ENCODE data around the gene EFHC1. TPM values are rescaled to one million over a fixed set of nuclear protein-coding genes. Genes with fewer than 3 reads are reported as not detected.

EFHC1 gene
- total RNA-seq, 2 donors from 2014 or later: 3.1 to 3.7 TPM

DNA sequence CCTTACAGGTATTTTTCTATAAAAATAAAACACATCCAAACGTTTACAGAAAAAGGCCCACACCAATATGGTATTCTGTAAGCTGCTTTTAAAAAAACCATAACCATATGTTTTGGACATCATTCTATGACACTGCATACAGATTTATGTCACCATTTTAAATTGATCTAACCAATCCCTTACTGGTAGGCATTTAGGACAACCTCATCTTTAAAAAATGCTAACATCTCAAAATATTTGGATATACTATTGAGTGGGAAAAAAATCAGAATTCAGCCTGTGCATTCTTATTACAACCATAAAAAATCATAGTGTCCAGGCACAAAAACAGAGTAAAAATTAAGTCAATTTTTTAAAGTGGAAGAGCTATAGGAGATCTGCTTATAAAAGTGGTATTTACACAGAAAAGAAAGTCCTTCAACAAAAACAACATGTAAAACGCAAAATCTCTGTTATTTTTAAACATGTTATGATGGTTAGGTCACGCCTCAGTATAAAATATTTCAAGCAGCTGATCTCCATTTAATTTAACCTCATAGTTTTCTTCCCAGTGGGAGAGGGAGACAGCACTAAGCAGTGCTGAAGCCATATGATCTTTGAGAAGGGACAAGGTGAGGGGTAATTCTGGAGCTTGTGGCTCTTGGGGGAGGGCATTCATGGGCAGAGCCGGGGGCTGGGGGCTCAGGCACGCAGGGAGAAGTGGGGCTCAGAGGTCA is 135.5 kb downstream of the EFHC1 start:
- Mint-ChIP-seq H3K9me3 (no peaks in the 10 kb centered on the region), H3K4me3 (no peak overlapping the region), H3K4me1 (peaks cover 13% of the 10 kb centered on the region), H3K36me3 (ENCODE audit: low read depth) (no peaks in the 10 kb centered on the region), H3K27me3 (no peaks in the 10 kb centered on the region), H3K27ac (no peak overlapping the region)
- ATAC-seq (replicated peaks): no peak

DNA sequence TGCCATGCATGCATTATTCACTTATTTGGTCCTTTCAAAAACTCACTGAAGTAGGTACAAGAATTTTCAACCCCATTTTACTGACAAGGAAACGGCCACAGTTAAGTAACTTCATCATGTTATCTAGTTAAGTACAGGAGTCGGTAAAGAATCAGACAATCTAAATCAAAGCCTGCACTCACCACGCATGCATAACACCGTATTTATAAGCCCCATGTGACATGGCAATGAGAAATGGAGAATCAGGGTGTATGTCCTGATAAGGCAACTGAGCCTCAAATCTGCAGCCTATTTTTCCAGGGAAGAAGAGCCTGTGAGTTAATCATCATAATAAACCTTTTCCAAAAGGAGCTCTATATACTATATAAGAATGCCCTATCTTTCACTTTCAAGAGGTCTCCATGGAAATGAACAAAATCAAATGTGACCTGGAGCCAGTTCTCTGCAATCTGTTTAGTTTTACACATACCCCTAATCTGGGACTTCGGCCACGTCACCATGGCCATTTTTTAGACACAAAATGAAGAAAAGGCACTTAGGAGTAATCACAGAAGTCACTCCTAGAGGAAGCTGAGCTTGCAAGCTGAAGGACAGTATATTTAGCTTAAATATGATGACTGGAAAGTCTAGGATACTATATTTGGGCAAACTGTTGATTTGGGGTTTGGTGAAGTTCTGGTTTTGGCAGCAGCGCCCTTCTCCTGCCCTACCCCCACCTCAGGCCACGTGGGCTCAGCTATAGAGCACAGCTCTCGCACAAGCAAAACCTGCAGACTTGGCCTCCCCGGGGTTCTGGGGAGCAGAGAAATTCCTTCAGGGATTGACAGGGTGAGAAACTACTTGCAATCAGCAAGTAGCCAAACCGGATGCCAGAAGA is 137.5 kb downstream of the EFHC1 start:
- no peaks in the 10 kb centered on the region for H3K9me3 Mint-ChIP-seq

DNA sequence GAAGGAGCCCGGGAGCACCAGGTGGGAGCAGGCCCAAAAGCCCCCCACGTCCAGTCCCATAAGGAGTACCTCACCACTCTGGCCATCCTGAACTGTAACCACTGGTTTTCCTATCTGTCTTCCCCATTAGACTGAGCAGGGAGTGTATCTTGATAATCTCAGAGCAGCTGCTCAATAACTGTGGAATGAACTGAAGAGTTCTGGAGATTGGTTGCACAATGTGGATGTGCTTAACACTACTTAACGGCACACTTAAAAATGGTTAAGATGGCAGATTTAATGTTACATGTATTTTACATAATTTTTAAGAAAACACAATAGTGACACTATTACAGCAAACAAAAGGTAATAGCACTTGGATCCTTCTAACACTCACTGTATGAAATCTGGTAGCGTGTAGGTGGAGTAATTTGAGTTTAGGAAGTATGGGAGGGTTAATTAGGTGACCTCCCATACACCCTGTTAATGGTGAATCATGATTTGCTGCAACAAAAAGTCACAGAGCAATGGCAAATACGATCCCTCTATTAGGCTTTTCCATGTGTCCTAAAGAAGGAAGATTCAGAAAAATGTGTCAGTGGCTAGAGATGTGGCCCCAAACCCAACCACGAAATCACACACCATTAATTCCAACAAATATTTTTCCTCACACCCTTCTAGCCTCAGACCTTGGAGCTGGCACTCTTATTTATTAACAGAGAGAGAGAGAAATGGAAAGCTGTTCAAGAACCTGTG is 138.3 kb downstream of the EFHC1 start:
- Mint-ChIP-seq H3K4me3 (no peak overlapping the region), H3K36me3 (ENCODE audit: low read depth) (no peaks in the 10 kb centered on the region), H3K4me1 (peaks cover 2% of the 10 kb centered on the region), H3K27ac (no peak overlapping the region), H3K9me3 (no peaks in the 10 kb centered on the region), H3K27me3 (no peaks in the 10 kb centered on the region)
- ATAC-seq (replicated peaks): no peak

More for the DNA sequence above, 137.5 kb downstream of the EFHC1 start:
- no peaks in the 10 kb centered on the region for H3K27me3 Mint-ChIP-seq
- peaks cover 10% of the 10 kb centered on the region for H3K4me1 Mint-ChIP-seq
- no peaks in the 10 kb centered on the region for H3K36me3 Mint-ChIP-seq (ENCODE audit: low read depth)
- H3K27ac Mint-ChIP-seq: no peak overlapping the region
- H3K4me3 Mint-ChIP-seq: no peak overlapping the region
- no peak for ATAC-seq (replicated peaks)

DNA sequence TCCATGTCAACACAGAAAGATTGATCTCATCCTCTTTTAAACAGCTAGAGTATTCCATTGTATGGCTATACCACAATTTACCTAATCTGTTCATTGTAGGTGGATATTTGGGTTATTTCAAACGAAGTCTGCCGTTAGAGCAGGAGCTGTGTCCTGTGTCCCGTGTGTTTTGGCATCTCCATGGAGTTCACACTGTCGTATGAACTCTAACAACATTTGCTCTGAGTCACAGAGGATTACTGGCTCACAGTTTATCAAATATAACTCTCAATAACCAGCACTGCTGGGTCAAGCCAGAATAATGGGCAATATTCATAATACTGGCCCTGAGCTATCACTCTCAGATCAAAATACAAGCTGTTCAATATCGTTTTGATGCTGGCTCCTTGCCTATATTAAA is 140.3 kb downstream of the EFHC1 start:
- Mint-ChIP-seq H3K9me3 (no peaks in the 10 kb centered on the region), H3K4me3 (no peak overlapping the region), H3K36me3 (ENCODE audit: low read depth) (no peaks in the 10 kb centered on the region), H3K4me1 (peaks cover 10% of the 10 kb centered on the region), H3K27ac (no peak overlapping the region), H3K27me3 (no peaks in the 10 kb centered on the region)
- ATAC-seq (replicated peaks): no peak

DNA sequence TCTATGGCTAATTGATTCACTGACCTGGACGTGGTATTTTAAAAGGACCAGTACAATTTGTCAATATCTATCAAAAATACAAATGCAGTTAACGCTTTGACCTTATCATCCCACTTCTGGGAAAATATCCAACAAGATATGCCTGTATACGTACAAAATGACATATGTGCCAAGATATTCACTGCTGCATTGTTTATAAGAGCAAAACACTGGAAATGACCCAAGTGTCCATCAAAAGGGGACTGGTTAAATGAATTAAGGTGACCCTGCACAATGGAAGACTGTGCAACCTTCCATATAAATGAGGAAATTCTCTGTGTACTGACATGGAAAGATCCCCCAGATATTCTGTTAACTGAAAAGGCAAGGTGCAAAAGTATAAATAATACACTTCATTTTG is 142.8 kb downstream of the EFHC1 start:
- Mint-ChIP-seq H3K27ac (no peak overlapping the region), H3K9me3 (no peaks in the 10 kb centered on the region), H3K36me3 (ENCODE audit: low read depth) (no peaks in the 10 kb centered on the region), H3K27me3 (no peaks in the 10 kb centered on the region), H3K4me1 (peaks cover 18% of the 10 kb centered on the region), H3K4me3 (no peak overlapping the region)
- no peak for ATAC-seq (replicated peaks)

DNA sequence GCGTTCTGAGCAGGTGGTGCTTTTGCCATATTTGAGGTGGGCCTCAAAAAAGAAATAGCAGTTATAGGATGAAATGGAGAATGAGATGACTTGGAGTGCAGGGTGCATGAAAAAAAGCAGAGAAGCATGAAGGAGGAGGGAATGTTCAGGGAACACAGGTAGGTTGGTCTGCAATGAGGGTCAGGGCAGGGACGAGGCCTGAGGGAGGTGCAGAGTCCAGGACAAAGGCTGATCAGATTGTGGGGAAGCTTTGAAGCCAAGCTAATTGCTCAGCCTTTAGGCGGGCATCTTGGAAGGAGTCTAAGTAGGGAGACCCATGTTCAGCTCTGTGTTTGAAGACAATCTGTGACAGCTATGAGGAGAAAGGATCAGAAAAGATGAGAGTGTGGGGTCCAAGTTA is 144.7 kb downstream of the EFHC1 start:
- Mint-ChIP-seq H3K9me3 (no peaks in the 10 kb centered on the region), H3K4me3 (no peak overlapping the region), H3K4me1 (peaks cover 22% of the 10 kb centered on the region), H3K27me3 (no peaks in the 10 kb centered on the region), H3K27ac (peak overlapping the region; percentile 14), H3K36me3 (ENCODE audit: low read depth) (no peaks in the 10 kb centered on the region)
- ATAC-seq (replicated peaks): no peak

DNA sequence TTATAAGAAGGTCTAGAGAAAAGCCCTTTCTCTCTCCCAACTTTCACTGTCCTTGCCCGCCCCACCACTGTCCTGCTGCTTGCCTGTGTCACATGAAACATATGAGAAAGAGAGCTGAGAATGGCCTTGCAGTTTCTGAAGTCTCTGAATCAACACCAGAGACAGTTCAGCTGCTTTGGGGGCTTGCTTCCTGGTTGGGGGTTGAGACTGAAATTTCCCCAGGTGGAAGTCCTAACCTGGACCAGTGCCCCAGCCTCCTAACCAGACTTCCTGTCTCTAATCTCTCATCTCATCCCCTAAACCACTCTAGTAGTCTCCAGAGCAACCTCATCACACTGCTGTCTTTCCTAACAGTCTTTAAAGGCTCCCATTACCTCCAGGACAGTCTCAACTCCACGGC is 146.1 kb downstream of the EFHC1 start:
- ATAC-seq (replicated peaks): no peak
- H3K9me3 Mint-ChIP-seq: no peaks in the 10 kb centered on the region
- H3K27me3 Mint-ChIP-seq: no peaks in the 10 kb centered on the region
- no peak overlapping the region for H3K4me3 Mint-ChIP-seq
- H3K36me3 Mint-ChIP-seq (ENCODE audit: low read depth): no peaks in the 10 kb centered on the region
- peaks cover 22% of the 10 kb centered on the region for H3K4me1 Mint-ChIP-seq
- H3K27ac Mint-ChIP-seq: peak overlapping the region; percentile 9

DNA sequence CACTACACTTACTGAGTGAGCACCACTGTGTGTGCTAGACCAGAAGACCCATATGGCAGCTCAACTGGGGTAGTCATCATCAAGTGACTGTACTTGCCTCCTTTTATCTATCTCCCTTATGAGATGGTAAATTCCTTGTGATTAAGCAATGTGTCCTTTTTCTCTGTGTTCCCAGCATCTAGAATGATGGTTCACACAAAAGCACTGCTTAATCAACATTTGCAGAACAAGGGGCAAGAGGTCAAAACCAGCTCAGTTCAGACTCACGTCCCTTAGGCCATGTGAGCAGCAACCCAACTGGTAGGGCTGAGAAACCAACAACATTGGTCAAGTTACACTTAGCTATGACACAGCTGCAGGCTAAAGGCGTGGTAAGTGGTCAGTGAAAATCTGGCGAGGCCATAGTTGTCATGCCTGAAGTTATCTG is 146.7 kb downstream of the EFHC1 start:
- Mint-ChIP-seq H3K4me3 (no peak overlapping the region), H3K27ac (peak overlapping the region; percentile 9), H3K27me3 (no peaks in the 10 kb centered on the region), H3K36me3 (ENCODE audit: low read depth) (no peaks in the 10 kb centered on the region), H3K9me3 (no peaks in the 10 kb centered on the region), H3K4me1 (peaks cover 22% of the 10 kb centered on the region)
- no peak for ATAC-seq (replicated peaks)

DNA sequence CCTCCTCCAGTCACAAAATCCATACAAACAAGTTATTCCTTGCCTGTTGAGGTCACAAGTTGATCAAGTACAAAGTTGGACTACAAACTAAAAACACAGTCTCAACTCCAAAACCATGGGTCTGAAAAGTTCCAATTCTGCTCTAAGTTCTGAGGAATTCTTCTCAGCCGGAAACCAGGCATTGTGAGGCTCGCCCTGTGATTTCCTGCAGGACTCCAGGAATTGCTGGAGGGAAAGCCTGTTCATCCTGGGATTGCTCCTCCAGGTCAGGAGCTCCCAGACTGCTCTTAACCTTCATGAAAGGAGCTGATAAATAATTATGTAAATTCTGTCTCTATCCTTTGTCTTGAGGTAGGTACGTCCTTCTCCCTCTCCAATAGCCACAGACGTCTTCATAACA is 148.2 kb downstream of the EFHC1 start:
- Mint-ChIP-seq H3K27ac (no peak overlapping the region), H3K27me3 (no peaks in the 10 kb centered on the region), H3K4me1 (peaks cover 22% of the 10 kb centered on the region), H3K9me3 (no peaks in the 10 kb centered on the region), H3K36me3 (ENCODE audit: low read depth) (no peaks in the 10 kb centered on the region), H3K4me3 (no peak overlapping the region)
- no peak for ATAC-seq (replicated peaks)

DNA sequence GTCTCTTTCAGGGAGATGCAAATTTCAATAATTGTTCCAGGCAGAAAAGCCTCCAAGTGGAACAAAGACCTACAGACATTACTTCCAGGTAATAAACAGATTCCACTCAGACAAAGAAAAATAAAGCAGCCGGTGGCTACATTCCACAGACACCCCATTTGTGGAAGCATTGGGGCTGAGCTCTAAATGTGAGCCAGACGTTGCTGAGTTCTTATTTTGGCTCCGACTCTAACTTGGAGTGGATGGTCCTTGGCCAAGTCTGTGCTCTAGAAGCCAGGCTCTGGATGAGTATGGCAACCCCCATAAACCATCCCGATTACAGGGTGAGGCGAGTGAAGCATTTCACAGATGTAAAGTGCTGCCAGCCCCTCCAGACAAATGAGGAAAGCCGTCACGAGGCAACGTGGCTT is 150.2 kb downstream of the EFHC1 start:
- Mint-ChIP-seq H3K36me3 (ENCODE audit: low read depth) (no peaks in the 10 kb centered on the region), H3K4me3 (no peak overlapping the region), H3K9me3 (no peaks in the 10 kb centered on the region), H3K27me3 (no peaks in the 10 kb centered on the region), H3K27ac (no peak overlapping the region), H3K4me1 (peaks cover 27% of the 10 kb centered on the region)
- ATAC-seq (replicated peaks): no peak

DNA sequence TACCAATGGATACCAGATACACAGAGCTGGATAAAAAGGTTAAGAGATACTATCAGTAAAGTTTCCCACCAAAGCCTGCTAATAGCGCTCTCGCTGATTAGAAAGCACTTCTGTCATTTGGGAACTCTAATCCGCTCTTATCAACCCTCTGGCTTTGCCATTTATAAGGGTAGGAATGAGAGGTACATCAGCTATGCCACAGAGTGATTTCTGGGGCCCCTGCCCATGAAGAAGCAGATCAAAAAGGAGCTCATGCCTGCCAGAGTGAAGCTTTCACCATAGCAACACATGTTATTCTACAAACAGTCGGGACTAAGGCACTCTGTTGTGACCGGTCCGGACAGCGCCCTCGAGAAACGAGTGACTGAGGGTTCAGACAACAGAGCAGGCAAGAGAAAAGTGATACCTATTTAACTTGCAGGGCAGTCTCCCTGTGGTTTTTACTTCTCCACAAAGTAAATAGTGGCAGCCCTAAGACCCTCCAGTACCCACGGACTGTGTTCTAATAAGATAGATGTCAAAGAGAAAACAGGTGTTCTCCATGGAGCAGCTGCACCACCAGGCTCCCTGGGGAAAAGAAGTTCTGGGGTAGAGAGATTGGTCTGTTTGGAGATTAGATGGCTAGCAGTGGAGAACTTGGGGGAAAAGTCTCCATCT is 151.1 kb downstream of the EFHC1 start:
- Mint-ChIP-seq H3K4me3 (no peak overlapping the region), H3K36me3 (ENCODE audit: low read depth) (no peaks in the 10 kb centered on the region), H3K27ac (no peak overlapping the region), H3K27me3 (no peaks in the 10 kb centered on the region), H3K4me1 (peaks cover 32% of the 10 kb centered on the region), H3K9me3 (no peaks in the 10 kb centered on the region)
- no peak for ATAC-seq (replicated peaks)

DNA sequence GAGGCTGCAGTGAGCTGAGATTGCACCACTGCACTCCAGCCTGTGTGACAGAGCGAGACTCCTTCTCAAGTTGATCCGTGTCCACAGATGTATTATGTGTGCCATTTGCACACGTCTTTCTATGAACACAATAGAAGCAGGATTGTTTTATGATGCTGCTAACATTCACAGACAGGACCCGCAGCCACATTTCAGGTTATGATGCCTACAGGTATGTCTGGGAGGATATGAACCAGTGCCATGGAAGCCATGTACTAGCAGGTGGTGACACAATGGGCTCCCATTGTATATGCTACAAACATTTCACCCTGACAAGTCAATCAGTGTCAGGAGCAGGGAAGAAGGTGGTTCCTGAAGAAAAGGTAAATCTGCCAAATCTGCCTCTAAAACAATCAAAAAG is 152.4 kb downstream of the EFHC1 start:
- no peak for ATAC-seq (replicated peaks)
- no peaks in the 10 kb centered on the region for H3K36me3 Mint-ChIP-seq (ENCODE audit: low read depth)
- H3K4me3 Mint-ChIP-seq: no peak overlapping the region
- H3K9me3 Mint-ChIP-seq: no peaks in the 10 kb centered on the region
- no peaks in the 10 kb centered on the region for H3K27me3 Mint-ChIP-seq
- peaks cover 26% of the 10 kb centered on the region for H3K4me1 Mint-ChIP-seq
- no peak overlapping the region for H3K27ac Mint-ChIP-seq

DNA sequence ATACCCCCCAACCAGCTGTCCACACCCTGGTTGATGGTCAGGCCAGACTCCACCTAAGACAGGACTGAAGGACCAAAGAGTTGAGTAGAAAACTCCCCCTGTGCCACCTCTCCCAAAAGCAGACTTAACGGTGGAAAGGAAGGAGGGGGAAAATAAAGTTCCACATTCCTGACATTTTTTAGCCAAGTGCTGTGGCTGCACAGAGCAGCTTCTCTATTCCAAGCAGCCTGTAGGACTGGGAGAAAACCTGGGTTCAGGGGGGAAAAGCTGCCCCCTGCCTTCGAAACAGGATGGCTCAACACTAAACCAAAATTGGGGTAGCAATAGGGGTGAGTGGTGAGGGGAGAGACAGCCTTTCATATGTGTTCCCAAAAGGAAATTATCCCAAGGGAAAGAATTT is 153.2 kb downstream of the EFHC1 start:
- Mint-ChIP-seq H3K9me3 (no peaks in the 10 kb centered on the region), H3K4me1 (peaks cover 23% of the 10 kb centered on the region), H3K36me3 (ENCODE audit: low read depth) (no peaks in the 10 kb centered on the region), H3K4me3 (no peak overlapping the region), H3K27me3 (no peaks in the 10 kb centered on the region), H3K27ac (no peak overlapping the region)
- no peak for ATAC-seq (replicated peaks)

Measured in activated T-helper 17 cell treated with anti-CD3 and anti-CD28 coated beads, Interleukin-2, amount 50 U/mL, for 72 hours (primary cell).